Occipital lobe (tissue), 2 donors: Measurements from ENCODE around the gene PTRHD1. TPM values are rescaled to one million over a fixed set of nuclear protein-coding genes. Genes with fewer than 3 reads are reported as not detected.
"Not testable (repeated sequence)": the region's sequence is repeated elsewhere in the genome, so short reads cannot be mapped to it uniquely, and the experiment has no call there.

Experiments used
- DNase-seq: peaks from one replicate; lab custom pipeline; 2025; lab: John Stamatoyannopoulos, UW
- total RNA-seq: library from RNA; depleted of rRNA; stranded (reverse); fragments of >200 nt; gene quantifications from one replicate; pipeline ENCODE4 v1.2.3, GENCODE V29; 2014

PTRHD1 gene
- total RNA-seq, 1 donor from 2014 or later = 31.5 TPM

- no peak for DNase-seq
Measured at GRCh38 chr2:24813691-24814137, 20.5 kb upstream of the PTRHD1 start.

GRCh38 chr2:24809316-24810007 lies 16.3 kb upstream of the PTRHD1 start:
- DNase-seq = no peak

- DNase-seq = no peak
Measured at GRCh38 chr2:24806661-24807036, 13.5 kb upstream of the PTRHD1 start.

GRCh38 chr2:24805811-24806660 lies 12.8 kb upstream of the PTRHD1 start:
- DNase-seq = not testable (repeated sequence)

GRCh38 chr2:24800487-24800886 lies 7.3 kb upstream of the PTRHD1 start:
- DNase-seq = not testable (repeated sequence)

- DNase-seq = no peak
Measured at GRCh38 chr2:24797644-24798043, 4.5 kb upstream of the PTRHD1 start.

- no peak for DNase-seq
Measured at GRCh38 chr2:24793761-24794435, 707 bp upstream of the PTRHD1 start.

GRCh38 chr2:24792542-24792873 lies 683 bp downstream of the PTRHD1 start:
- DNase-seq = no peak

- no peak for DNase-seq
Measured at GRCh38 chr2:24791452-24791851, 1.7 kb downstream of the PTRHD1 start.

GRCh38 chr2:24788816-24789215 lies 4.4 kb downstream of the PTRHD1 start:
- DNase-seq = no peak

GRCh38 chr2:24787532-24787931 lies 5.7 kb downstream of the PTRHD1 start:
- DNase-seq = no peak

GRCh38 chr2:24785671-24786321 lies 7.4 kb downstream of the PTRHD1 start:
- no peak for DNase-seq

GRCh38 chr2:24783641-24784040 lies 9.6 kb downstream of the PTRHD1 start:
- DNase-seq = no peak

- DNase-seq = no peak
Measured at GRCh38 chr2:24779116-24779515, 14.1 kb downstream of the PTRHD1 start.

GRCh38 chr2:24774373-24774772 lies 18.8 kb downstream of the PTRHD1 start:
- no peak for DNase-seq

- no peak for DNase-seq
Measured at GRCh38 chr2:24771764-24772586, 21.2 kb downstream of the PTRHD1 start.

- no peak for DNase-seq
Measured at GRCh38 chr2:24771061-24771460, 22.1 kb downstream of the PTRHD1 start.

- no peak for DNase-seq
Measured at GRCh38 chr2:24768601-24769000, 24.6 kb downstream of the PTRHD1 start.

GRCh38 chr2:24768013-24768412 lies 25.2 kb downstream of the PTRHD1 start:
- DNase-seq = no peak

GRCh38 chr2:24766609-24767008 lies 26.6 kb downstream of the PTRHD1 start:
- DNase-seq = no peak

GRCh38 chr2:24763843-24764242 lies 29.3 kb downstream of the PTRHD1 start:
- DNase-seq = no peak
